ENCODE measurements around the gene KLC4.
A peak's percentile ranks its signal among the peaks of the same experiment; 100 is the strongest.

KLC4 gene

GRCh38 chr6:43016176-43016942 lies 43.1 kb upstream of the KLC4 start:
- H3K4me3 ChIP-seq (ENCODE audit: low read depth, low read length): no peak overlapping the region
- TF ChIP-seq, protein P1, sequence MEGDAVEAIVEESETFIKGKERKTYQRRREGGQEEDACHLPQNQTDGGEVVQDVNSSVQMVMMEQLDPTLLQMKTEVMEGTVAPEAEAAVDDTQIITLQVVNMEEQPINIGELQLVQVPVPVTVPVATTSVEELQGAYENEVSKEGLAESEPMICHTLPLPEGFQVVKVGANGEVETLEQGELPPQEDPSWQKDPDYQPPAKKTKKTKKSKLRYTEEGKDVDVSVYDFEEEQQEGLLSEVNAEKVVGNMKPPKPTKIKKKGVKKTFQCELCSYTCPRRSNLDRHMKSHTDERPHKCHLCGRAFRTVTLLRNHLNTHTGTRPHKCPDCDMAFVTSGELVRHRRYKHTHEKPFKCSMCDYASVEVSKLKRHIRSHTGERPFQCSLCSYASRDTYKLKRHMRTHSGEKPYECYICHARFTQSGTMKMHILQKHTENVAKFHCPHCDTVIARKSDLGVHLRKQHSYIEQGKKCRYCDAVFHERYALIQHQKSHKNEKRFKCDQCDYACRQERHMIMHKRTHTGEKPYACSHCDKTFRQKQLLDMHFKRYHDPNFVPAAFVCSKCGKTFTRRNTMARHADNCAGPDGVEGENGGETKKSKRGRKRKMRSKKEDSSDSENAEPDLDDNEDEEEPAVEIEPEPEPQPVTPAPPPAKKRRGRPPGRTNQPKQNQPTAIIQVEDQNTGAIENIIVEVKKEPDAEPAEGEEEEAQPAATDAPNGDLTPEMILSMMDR (IDR thresholded peaks at IDR 0.05; ENCODE audit: control insufficient read depth, extremely low read depth, insufficient read depth): no peak
- no peak for DNase-seq (ENCODE audit: low read depth)

- TF ChIP-seq, protein P1 (IDR thresholded peaks at IDR 0.05; ENCODE audit: control insufficient read depth, extremely low read depth, insufficient read depth): no peak
- no peak overlapping the region for H3K4me3 ChIP-seq (ENCODE audit: low read depth, low read length)
- no peak for DNase-seq (ENCODE audit: low read depth)
Observed at GRCh38 chr6:43016943-43017334, 42.5 kb upstream of the KLC4 start.

DNA sequence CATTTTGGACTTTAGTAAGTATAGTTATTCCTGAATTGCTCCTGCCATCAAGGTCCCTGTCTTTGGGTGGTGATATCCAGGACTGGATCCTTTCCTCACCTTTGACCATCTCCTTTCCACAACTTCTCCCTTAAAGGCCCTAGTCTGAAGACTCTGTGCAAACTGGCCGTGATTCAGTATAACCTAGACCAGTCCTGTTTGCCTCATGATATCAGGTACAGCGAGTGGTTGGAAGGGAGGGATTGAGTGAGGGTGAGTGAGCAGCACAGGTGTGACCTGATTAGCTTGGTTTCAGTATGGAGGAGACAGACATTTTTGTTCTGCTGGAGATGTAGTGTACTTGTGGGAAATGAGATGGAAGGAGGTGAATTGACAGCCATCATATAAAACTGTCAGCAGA lies 40.3 kb upstream of the KLC4 start:
- DNase-seq (ENCODE audit: low read depth): no peak
- no peak overlapping the region for H3K4me3 ChIP-seq (ENCODE audit: low read depth, low read length)
- TF ChIP-seq, protein P1 (IDR thresholded peaks at IDR 0.05; ENCODE audit: control insufficient read depth, extremely low read depth, insufficient read depth): no peak

GRCh38 chr6:43020052-43020705 lies 39.3 kb upstream of the KLC4 start:
- no peak for DNase-seq (ENCODE audit: low read depth)
- no peak overlapping the region for H3K4me3 ChIP-seq (ENCODE audit: low read depth, low read length)
- TF ChIP-seq, protein P1 (IDR thresholded peaks at IDR 0.05; ENCODE audit: control insufficient read depth, extremely low read depth, insufficient read depth): no peak

- no peak for DNase-seq (ENCODE audit: low read depth)
- peak overlapping the region; percentile 99 for H3K4me3 ChIP-seq (ENCODE audit: low read depth, low read length)
- TF ChIP-seq, protein P1 (IDR thresholded peaks at IDR 0.05; ENCODE audit: control insufficient read depth, extremely low read depth, insufficient read depth): no peak
Observed at GRCh38 chr6:43020847-43021246, 38.6 kb upstream of the KLC4 start.

- no peak for DNase-seq (ENCODE audit: low read depth)
- TF ChIP-seq, protein P1 (IDR thresholded peaks at IDR 0.05; ENCODE audit: control insufficient read depth, extremely low read depth, insufficient read depth): no peak
- H3K4me3 ChIP-seq (ENCODE audit: low read depth, low read length): peak within 1 kb of the TSS; percentile 99
Observed at GRCh38 chr6:43021270-43022047, 38.0 kb upstream of the KLC4 start, which contains the start of gene RRP36. Gene RRP36, plus strand, starts transcription at chr6:43021623. Its CDS starts 32 bp downstream, at chr6:43021655.

Data from LNCaP clone FGC (cell line).